HG03342 (cell line): ENCODE results near the gene EPS8.

Source experiments
- ATAC-seq: cut with Tn5 transposase; IDR thresholded peaks from one replicate; pipeline ENCODE4 v1.9.1; 2021; ENCODE audit warnings: mild to moderate bottlenecking, moderate library complexity; ENCODE audit not compliant: unreplicated experiment

EPS8 gene

DNA sequence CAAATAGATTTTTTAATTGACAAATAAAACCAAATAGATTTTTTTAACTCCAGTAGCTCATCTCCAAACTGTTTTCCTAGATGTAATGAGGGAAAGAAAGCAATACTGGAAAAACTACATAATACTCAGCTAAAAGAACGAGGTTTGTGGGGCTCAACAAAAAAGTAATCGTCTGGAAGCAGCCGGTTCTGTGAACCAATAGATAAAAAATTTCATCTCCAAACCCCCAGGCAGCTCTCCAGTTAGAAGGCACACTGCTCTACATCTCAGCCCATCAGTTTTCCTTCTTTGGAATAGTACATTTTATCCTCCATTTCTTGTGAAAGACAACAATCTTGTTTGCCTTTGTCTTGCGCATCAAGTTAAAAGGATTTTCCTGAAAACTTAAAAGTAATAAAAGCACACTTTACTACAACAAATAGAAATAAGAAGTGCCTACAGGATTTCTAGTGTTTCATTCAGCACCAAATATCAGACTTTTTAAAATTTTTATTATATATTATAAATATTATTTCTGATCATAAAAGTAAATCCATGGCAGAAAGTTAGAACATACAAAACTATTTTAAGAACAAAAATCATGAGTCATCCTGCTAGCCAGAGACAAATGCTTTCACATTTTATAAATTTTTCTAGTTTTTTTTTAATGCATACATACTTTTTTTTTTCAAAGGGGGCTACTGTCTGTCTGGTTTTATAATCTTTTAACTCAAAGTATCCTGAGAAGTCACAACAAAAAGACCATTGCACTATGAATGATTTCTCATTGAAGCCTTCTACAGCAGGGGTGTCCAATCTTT is 67.7 kb downstream of the EPS8 start:
- no peak for ATAC-seq

DNA sequence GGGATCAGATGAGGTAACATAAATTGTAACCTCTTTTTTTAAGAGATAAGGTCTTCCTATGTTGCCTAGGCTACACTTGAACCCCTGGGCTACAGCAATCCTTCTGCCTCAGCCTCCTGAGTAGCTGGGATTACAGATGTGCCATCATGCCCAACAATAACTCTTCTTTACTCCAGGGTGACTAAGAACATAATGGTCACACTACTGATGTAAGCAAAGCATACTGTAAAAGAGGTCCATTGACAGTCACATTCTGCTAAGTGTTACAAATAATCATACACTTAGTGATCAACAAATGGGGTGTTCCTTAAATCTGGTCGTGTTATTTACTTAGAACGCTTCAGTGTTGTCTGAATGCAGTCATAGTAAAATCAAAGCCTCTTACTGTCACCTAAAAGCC is 68.9 kb downstream of the EPS8 start:
- no peak for ATAC-seq

DNA sequence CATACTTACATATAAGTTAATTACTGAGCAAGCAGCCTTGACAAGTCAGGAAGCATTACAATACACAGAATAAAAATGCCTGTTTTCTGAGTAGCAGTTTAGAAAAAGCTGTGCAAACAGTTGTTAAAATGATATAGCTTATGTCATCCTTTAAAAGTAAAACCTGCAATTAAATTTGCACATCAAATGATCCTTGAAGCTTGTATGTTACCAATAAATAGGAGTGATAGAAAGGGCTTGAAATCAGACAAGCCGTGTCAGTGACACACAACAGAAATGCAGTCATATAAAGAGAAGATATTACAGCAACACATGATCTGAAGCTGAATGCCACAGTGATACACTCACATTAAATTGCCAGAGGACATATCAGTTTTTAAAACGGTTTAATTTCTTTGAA is 70.0 kb downstream of the EPS8 start:
- no peak for ATAC-seq

DNA sequence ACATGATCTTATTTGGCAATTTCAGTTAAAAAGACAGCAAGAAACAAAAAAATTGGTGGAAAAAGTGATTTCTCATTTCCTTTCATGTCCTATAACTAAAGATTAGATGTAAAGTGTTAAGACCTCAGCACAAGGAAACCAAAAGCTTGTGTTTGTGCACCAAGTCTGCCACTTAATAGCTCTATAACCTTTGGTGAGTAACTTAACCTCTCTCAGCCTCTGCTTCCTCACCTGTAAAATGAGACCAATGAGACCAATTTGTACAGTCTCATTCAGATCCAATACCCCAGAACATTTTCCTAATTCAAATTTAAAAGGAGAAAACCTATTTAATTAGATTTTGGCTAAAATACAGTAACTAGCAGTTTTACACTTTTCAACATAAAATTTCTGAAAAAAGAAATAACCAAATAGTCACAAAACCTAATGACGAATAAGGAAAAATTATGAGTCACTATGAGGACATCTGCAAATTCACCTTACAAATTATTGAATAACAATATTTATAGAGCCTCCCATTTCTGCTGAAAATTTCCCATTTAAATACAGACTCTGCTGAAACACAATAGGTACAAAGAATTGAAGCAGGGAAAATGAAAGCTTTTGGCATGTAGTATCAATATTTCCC is 71.1 kb downstream of the EPS8 start:
- ATAC-seq, result no peak

DNA sequence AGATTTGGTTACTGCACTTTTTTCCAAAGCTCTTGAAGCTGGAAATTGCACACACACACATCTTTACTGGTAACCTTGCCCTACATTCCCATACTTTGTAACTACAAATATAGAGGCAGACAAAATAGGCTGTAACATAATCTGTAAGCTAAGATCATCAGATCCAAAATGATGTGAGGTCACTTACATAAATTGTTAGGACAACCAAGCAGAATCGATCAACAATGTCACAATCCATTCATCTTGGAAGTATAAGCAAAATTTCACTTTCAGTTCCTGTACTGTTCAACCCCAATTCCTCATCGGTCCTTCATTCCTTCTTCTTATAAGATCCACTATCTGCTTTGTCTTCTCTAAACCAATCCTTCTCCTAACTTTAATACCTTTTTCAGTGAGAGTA is 72.6 kb downstream of the EPS8 start:
- no peak for ATAC-seq

DNA sequence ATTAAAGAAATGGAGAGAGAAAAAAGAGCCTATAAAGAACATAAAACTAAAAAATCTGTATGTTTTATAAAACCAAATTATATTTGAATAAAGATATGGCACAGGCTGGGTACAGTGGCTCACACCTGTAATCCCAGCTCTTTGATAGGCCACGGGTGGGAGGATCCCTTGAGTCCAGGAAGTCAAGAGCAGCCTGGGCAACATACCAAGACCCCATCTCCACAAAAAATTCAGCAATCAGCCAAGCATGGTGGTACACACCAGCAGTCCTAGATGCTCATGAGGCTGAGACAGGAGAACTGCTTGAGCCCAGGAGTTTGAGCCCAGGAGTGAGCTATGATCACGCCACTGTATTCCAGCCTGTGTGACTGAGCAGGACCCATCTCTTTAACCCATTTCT is 74.9 kb downstream of the EPS8 start:
- ATAC-seq, result no peak

DNA sequence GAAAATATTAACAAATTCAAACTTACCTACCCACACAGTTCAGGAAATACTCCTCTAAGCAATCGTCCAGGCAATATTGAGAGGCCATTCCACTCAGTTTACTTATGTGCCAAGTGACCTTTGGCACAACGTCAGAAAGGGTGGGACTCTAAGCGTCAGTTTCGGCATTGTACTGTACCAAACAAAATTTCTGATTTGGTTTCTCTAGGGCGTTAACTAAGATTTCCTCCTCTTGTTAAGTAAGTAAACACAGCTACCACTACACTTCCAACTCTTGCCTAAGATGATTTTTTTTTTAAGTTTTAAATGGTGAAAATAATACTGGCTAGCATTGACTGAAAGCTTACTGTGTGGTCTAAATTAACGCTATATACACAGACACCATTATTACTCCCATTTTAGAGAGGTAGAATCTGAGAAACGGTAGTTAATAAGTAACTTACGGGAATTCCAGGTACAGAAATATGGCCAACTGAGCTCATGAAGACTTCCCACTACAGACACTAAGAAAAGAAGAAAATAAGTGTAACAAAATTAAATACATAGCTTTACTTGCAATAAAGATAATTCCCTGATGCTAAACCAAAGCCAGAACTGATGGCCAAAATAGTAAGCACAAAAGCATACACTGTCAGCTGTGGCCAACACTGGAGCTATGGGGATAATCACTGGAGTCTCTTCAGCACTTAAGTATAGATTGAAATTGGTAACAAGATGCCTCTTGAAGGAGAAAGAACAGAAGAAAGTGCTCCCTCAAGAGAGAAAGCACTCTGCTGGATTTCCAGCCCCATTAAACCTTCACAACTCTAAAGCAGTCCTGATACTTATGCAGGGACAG is 76.1 kb downstream of the EPS8 start:
- no peak for ATAC-seq

DNA sequence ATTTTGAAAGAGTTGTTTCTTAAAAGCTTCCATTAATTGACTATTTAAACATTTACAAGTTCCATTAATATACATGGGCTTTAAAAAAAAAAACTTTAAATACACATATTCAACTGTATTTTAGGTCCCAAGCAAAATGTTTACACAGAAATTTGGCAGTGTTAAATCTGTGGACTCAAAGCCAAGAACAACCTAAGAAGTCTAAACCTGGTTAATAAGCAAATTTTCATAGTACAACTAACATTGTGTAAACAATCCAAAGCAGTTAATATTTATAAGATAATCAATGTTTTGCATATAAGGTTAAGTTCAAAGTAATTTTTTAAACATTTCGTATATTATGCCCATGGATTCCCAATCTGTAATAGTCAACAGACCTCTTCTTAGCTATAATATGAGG is 77.0 kb downstream of the EPS8 start:
- ATAC-seq, result no peak

DNA sequence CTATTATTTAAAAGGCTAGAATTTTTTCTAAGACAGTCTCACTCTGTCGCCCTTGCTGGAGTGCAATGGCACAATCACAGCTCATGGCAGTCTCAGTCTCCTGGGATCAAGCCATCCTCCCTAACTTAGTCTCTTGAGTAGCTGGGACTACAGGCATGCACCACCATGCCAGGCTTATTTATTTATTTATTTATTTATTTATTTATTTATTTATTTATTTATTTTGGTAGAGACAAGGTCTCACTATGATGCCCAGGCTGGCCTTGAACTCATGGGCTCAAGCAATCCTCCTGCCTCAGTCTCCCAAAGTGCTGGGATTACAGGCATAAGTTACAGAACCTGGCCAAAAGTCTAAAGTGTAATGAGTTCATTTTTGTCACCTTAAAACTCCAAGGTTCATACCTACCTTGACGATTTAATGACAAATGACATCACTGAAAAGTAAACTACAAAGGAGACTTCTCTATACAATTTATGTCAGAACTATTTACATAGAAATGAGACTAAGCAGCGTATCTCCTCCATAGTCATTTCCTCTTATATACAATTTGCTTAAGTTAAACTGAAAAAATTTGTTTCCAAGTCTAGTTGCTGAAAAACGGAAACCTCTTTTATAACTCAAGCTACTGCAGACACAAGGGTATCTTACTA is 78.2 kb downstream of the EPS8 start:
- ATAC-seq, result no peak

DNA sequence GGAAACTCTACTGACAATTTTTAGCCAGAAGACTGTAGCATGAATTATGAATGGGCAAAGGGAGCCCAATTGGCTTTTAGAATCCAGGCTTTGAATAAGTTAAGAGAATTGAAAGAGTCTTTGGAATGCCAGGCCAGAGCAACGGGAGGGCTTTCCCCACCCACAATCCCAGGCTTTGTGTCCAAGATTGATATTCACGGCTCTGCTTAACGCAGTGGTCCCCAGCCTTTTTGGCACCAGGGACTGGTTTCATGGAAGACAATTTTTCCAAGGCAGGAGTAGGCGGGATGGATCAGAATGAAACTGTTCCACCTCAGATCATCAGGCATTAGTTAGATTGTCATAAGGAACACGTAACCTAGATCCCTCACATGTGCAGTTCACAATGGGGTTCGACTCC is 79.6 kb downstream of the EPS8 start:
- ATAC-seq, result no peak

DNA sequence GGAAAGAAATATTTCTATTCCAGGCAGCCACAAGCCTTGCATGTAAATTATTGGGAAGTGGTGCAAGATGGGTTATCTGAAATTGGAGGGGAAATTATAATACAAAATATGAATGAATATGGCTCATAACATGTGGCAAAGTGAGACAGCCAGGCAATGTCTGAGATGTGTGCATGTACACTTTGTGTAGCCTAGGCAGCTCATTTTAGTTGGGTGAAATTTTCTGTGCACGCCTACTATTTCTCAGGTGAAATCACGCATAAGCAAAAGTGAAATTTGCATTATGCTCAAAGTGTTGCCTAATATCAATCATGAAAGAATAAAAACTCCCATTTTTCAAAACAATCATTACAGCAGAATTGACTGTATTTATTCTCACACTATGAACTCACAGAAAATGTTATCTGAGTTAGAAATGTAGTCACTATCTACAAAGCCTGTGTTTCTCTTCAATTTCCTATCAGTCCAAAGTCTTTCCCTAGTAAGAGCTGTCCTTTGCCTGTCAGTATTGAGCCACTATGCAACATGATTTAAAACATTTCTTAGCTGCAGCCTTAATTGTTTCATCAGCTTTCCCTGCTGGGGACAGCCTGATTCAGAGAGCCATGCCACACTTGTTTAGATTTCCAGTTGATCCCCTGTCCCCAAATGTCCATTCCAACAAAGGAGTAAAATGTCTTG is 80.7 kb downstream of the EPS8 start:
- ATAC-seq, result no peak

DNA sequence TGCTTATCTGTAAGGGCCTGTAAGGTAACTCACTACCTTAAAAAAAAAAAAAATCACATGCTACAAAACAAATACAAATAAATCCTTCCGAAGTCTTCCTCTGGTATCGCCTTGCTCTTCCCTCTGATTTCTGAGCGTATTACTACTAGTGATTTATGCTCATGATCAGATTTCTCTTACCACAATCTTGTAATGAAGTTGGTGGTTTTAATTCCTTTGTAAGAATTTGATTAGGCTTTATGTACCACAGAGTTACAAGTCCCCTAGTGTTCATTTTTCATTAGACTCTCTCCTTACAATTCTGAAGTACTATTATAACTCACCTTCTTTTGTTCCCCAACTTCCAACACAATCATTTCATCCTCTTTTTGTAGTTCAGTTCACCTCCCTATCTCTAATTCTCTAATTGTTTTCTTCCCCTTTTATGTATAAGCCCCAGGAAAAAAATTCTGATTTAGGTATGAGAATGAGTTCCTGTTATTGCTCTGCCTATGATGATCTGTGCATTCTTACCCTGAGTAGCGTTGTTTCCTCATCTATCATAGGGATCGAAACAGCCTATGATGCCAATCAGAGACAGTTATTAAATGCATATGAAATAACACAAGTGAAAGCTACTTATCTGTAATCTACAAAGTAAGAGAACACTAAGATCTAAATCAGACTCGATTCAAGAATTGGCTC is 81.5 kb downstream of the EPS8 start:
- no peak for ATAC-seq

DNA sequence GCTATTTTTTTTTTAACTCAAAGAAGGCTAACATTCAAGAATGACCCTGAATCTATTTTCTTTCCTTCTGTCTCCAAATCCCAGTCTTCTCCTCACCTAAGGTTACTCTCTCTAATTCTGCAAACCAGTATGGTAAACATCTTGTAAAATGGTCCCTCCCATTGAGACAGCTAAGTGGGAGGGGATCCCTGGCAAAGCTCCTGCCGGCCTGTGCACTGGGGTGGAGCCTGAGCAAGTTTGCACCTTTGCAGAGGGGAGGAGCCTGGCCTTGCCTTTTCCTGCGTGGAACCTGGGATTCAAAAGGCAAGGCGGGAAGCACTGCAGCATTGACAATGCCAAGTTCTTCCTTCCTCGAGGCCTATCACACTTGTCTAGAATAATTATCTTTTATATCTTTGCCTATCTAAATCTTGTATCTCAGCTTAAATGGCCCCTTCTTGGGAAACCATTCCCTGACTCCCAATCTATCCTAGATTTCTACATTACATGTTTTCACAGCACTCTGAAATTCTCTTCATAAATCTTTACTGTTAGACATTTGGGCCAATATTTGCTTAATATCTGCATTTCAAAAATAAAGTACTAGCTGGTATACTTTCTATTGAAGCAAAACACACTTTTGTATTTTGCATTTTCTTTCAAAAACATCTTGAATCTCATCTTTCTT is 83.0 kb downstream of the EPS8 start:
- no peak for ATAC-seq

DNA sequence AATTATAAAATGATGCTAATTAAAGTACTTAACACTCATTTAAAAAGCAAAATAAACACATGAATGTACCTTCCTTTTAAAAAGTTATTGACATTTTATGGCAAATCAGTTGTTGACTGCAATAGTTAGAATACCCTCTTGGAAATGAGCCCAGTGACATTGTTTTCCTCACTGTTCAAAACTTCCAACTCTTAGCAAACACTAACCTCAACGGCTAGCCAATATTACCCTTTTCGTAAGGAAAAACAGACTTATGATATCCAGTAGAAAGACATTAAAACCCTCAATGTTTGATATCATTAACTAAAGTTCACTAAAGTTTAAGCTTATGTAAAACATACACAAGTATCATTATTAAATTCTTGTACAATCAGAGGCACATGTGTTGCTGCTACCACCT is 83.6 kb downstream of the EPS8 start:
- no peak for ATAC-seq

DNA sequence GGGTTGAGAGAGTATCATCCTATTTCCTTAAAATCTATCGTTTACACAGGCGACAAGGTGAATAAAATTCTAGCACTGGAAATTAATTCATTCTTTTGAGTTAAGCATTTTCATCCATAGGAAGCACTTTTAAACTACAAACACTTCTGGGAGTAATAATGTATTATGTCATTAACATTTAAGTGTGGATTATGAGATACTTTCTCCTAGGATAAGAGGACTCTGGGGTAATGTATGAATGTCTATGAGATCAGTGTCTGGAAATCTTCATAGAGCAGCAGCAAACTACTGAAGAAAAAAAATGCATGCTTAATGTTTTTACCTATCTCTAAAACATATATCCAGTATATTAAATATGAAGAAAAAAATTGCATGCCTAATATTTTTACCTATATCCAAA is 86.9 kb downstream of the EPS8 start:
- ATAC-seq, result no peak

DNA sequence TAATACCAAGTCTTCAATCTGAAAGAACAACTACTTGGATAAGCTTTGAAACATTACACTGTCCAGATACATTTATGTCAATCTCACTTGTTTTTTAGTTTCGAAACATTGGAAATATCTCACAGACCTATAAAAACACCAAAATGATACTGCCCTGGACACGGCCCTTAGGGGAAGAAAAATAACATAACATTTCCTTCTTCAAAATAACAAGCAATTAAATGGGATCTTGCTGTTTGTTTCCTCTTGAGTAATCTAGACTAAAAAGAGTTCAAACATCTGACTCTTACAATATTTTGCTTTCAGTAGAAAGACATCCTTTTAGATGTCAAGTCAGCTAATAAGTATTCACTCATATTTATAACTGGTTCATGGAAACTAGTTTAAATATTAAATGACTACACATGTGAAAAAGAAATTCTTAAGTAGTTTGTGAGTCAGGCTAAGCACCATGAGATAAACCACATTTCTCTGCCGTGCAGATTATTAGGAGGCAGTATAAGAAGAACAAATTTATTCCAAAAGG is 87.5 kb downstream of the EPS8 start:
- no peak for ATAC-seq

DNA sequence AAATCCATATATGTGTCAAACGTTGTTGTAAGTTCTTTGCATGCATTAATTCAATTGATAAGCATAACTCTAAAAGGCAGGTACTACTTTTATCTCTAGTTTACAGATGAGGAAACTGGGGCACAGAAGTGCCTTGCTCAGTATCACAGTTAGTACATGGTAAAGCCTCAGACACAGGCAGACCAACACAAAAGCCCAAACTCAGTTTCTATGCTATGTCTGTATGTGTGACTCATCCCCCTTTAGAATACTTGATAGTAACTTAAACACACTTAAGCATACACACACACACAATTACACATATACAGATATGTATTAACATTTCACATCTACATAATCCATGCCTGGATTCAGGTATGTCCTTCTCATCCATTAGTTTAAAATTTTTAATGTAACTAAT is 88.0 kb downstream of the EPS8 start:
- peak; percentile 46 for ATAC-seq

DNA sequence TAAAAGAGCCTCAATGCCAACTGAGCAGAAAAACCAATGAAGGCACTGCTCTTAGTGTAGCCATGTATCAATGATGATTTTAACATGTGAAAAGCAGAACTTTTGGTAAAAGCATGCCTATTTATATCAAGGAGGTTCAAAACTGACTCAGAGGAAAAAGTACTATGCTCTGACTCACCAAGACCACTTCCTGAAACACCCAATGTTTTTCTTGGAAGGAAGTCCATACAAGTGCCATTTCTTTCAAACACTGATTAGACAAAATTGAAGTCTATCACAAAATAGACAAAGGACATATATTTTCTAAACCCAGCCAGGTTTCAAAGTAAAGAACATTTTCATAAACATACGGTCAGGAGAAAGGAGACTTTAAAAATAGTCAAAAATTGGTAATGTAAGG is 88.6 kb downstream of the EPS8 start:
- peak; percentile 81 for ATAC-seq

DNA sequence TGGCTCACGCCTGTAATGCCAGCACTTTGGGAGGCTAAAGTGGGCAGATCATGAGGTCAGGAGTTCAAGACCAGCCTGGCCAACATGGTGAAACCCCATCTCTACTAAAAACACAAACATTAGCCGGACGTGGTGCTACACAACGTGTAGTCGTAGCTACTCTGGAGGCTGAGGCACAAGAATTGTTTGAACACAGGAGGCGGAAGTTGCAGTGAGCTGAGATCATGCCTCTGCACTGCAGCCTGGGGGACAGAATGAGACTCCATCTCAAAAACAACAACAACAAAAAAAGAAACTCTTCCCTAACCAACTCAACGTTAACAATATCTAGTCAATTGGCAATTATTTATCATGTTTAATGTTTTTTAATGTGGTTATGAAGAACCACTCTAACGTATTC is 89.3 kb downstream of the EPS8 start:
- ATAC-seq, result no peak
